NCI-H2081 (cell line): Measurements from ENCODE around the gene ARL13B.
"Not testable (repeated sequence)": the region's sequence is repeated elsewhere in the genome, so short reads cannot be mapped to it uniquely, and the experiment has no call there.

Experiments used
- DNase-seq, 2 experiments: peaks; one replicate each; lab custom pipeline; 2025; lab: John Stamatoyannopoulos, UW

The ARL13B gene

GRCh38 chr3:93979850-93980676 lies at the start of gene ARL13B:
Gene ARL13B, plus strand, starts transcription at chr3:93980155. Its CDS starts 269 bp downstream, at chr3:93980424.
- DNase-seq: peak; percentile 99

- no peak for DNase-seq
Observed at GRCh38 chr3:93931597-93932229, 48.2 kb upstream of the ARL13B start.

- DNase-seq: no peak
Observed at GRCh38 chr3:93934366-93935046, 45.4 kb upstream of the ARL13B start.

- no peak for DNase-seq
Observed at GRCh38 chr3:93936549-93936948, 43.4 kb upstream of the ARL13B start.

- DNase-seq: not testable (repeated sequence)
Observed at GRCh38 chr3:93937485-93937884, 42.5 kb upstream of the ARL13B start.

GRCh38 chr3:93949958-93950357 lies 30.0 kb upstream of the ARL13B start:
- DNase-seq: not testable (repeated sequence)

GRCh38 chr3:93961026-93961425 lies 18.9 kb upstream of the ARL13B start:
- no peak for DNase-seq

GRCh38 chr3:93961489-93961888 lies 18.5 kb upstream of the ARL13B start:
- no peak for DNase-seq

- no peak for DNase-seq
Observed at GRCh38 chr3:93962798-93963197, 17.2 kb upstream of the ARL13B start.

- not testable (repeated sequence) for DNase-seq
Observed at GRCh38 chr3:93965106-93965505, 14.8 kb upstream of the ARL13B start.

GRCh38 chr3:93969443-93969842 lies 10.5 kb upstream of the ARL13B start:
- no peak for DNase-seq

- DNase-seq: no peak
Observed at GRCh38 chr3:93969997-93970396, 10.0 kb upstream of the ARL13B start.

GRCh38 chr3:93973131-93974126 lies 6.5 kb upstream of the ARL13B start, which contains the start of gene PROS1:
Gene PROS1, minus strand, starts transcription at chr3:93973896. Its CDS starts 147 bp downstream, at chr3:93973749.
- DNase-seq: peak; percentile 63 to 65

- DNase-seq: no peak
Observed at GRCh38 chr3:93981649-93982048, 1.7 kb downstream of the ARL13B start.

- no peak for DNase-seq
Observed at GRCh38 chr3:93983408-93983807, 3.5 kb downstream of the ARL13B start.

GRCh38 chr3:93984618-93985017 lies 4.7 kb downstream of the ARL13B start:
- no peak for DNase-seq

GRCh38 chr3:93988283-93988682 lies 8.3 kb downstream of the ARL13B start:
- DNase-seq: no peak

GRCh38 chr3:93988764-93989163 lies 8.8 kb downstream of the ARL13B start:
- DNase-seq: no peak

- no peak for DNase-seq
Observed at GRCh38 chr3:93989241-93989640, 9.3 kb downstream of the ARL13B start.

- DNase-seq: no peak
Observed at GRCh38 chr3:93991631-93992030, 11.7 kb downstream of the ARL13B start.

- DNase-seq: no peak
Observed at GRCh38 chr3:93992207-93992606, 12.3 kb downstream of the ARL13B start.
